ENCODE measurements around the gene DIP2C.
A peak's percentile ranks its signal among the peaks of the same experiment; 100 is the strongest.

Gene DIP2C

GRCh38 chr10:506451-507354, 182.8 kb downstream of the DIP2C start:
- Histone ChIP-seq H3K27me3 (replicated peaks; ENCODE audit: control insufficient read depth, insufficient read depth, low read length) (no peaks in the 10 kb centered on the region), H3K4me3 (ENCODE audit: low read length) (no peak overlapping the region)

DNA sequence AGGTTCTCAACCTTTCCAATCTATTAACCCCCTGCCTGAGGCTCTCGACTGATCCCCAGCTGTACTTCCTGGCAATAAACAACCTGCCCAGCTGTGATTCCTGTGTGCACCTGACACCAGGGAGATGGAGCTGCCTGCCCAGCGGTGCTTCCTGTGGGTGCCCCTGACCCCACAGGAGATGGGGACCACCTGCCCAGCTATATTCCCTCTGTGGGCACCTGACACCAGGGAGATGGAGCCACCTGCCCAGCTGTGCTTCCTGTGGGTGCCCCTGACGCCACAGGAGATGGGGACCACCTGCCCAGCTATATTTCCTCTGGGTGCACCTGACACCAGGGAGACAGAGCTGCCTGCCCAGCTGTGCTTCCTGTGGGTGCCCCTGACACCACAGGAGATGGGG, 184.0 kb downstream of the DIP2C start:
- H3K36me3 ChIP-seq (ENCODE audit: control insufficient read depth, insufficient read depth, low read length, severe bottlenecking) = no peaks in the 10 kb centered on the region
- no peak overlapping the region for H3K4me3 ChIP-seq (ENCODE audit: low read length)
- no peaks in the 10 kb centered on the region for H3K27me3 ChIP-seq (replicated peaks; ENCODE audit: control insufficient read depth, insufficient read depth, low read length)
- no peak overlapping the region for H3K9ac ChIP-seq (ENCODE audit: low read length)
- DNase-seq (ENCODE audit: low read depth) = no peak
- H3K4me1 ChIP-seq (ENCODE audit: control insufficient read depth, insufficient read depth, low read length) = peaks cover 12% of the 10 kb centered on the region
- no peaks in the 10 kb centered on the region for H3K9me3 ChIP-seq (ENCODE audit: control insufficient read depth, low read length)

More at GRCh38 chr10:506451-507354, 182.8 kb downstream of the DIP2C start:
- no peak for DNase-seq (ENCODE audit: low read depth)
- no peaks in the 10 kb centered on the region for H3K36me3 ChIP-seq (ENCODE audit: control insufficient read depth, insufficient read depth, low read length, severe bottlenecking)
- no peak overlapping the region for H3K9ac ChIP-seq (ENCODE audit: low read length)
- H3K4me1 ChIP-seq (ENCODE audit: control insufficient read depth, insufficient read depth, low read length) = peaks cover 14% of the 10 kb centered on the region
- no peaks in the 10 kb centered on the region for H3K9me3 ChIP-seq (ENCODE audit: control insufficient read depth, low read length)

GRCh38 chr10:504806-505205, 184.7 kb downstream of the DIP2C start:
- Histone ChIP-seq H3K36me3 (ENCODE audit: control insufficient read depth, insufficient read depth, low read length, severe bottlenecking) (no peaks in the 10 kb centered on the region), H3K4me3 (ENCODE audit: low read length) (no peak overlapping the region), H3K4me1 (ENCODE audit: control insufficient read depth, insufficient read depth, low read length) (peaks cover 13% of the 10 kb centered on the region), H3K9me3 (ENCODE audit: control insufficient read depth, low read length) (no peaks in the 10 kb centered on the region), H3K27me3 (replicated peaks; ENCODE audit: control insufficient read depth, insufficient read depth, low read length) (no peaks in the 10 kb centered on the region), H3K9ac (ENCODE audit: low read length) (no peak overlapping the region)
- no peak for DNase-seq (ENCODE audit: low read depth)

GRCh38 chr10:504121-504611, 185.3 kb downstream of the DIP2C start:
- no peaks in the 10 kb centered on the region for H3K27me3 ChIP-seq (replicated peaks; ENCODE audit: control insufficient read depth, insufficient read depth, low read length)
- no peak for DNase-seq (ENCODE audit: low read depth)
- no peaks in the 10 kb centered on the region for H3K9me3 ChIP-seq (ENCODE audit: control insufficient read depth, low read length)
- no peak overlapping the region for H3K9ac ChIP-seq (ENCODE audit: low read length)
- H3K36me3 ChIP-seq (ENCODE audit: control insufficient read depth, insufficient read depth, low read length, severe bottlenecking) = no peaks in the 10 kb centered on the region
- no peak overlapping the region for H3K4me3 ChIP-seq (ENCODE audit: low read length)
- H3K4me1 ChIP-seq (ENCODE audit: control insufficient read depth, insufficient read depth, low read length) = peaks cover 13% of the 10 kb centered on the region

- Histone ChIP-seq H3K36me3 (ENCODE audit: control insufficient read depth, insufficient read depth, low read length, severe bottlenecking) (peaks cover 3% of the 10 kb centered on the region), H3K9ac (ENCODE audit: low read length) (no peak overlapping the region), H3K4me1 (ENCODE audit: control insufficient read depth, insufficient read depth, low read length) (peaks cover 13% of the 10 kb centered on the region), H3K27me3 (replicated peaks; ENCODE audit: control insufficient read depth, insufficient read depth, low read length) (no peaks in the 10 kb centered on the region), H3K4me3 (ENCODE audit: low read length) (no peak overlapping the region), H3K9me3 (ENCODE audit: control insufficient read depth, low read length) (no peaks in the 10 kb centered on the region)
- DNase-seq (ENCODE audit: low read depth) = no peak
These were observed 187.9 kb downstream of the DIP2C start for GRCh38 chr10:501596-501995.

GRCh38 chr10:500876-501275, 188.6 kb downstream of the DIP2C start:
- peaks cover 13% of the 10 kb centered on the region for H3K4me1 ChIP-seq (ENCODE audit: control insufficient read depth, insufficient read depth, low read length)
- no peak overlapping the region for H3K4me3 ChIP-seq (ENCODE audit: low read length)
- peak; percentile 17 for DNase-seq (ENCODE audit: low read depth)
- H3K9me3 ChIP-seq (ENCODE audit: control insufficient read depth, low read length) = no peaks in the 10 kb centered on the region
- H3K36me3 ChIP-seq (ENCODE audit: control insufficient read depth, insufficient read depth, low read length, severe bottlenecking) = peaks cover 3% of the 10 kb centered on the region
- no peak overlapping the region for H3K9ac ChIP-seq (ENCODE audit: low read length)
- no peaks in the 10 kb centered on the region for H3K27me3 ChIP-seq (replicated peaks; ENCODE audit: control insufficient read depth, insufficient read depth, low read length)

DNA sequence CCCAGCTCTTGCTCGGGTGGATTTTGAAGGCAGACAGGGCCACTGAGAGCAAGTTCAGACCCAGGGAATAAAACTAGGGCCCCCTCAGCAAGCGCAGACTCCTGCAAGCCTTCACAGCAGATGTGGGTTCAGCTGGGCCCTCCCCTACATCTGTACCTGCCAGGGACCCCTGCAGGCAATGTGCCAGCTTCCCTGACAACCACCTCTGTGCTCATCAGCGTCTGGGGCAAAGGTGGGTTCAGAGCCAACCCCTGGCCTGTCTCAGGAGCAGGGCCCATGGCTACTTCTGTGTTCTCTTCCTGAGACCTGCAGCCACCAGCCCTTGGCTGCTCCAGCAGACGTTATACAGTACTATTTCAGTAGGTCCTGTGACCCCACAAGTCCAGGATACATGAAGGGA, 189.5 kb downstream of the DIP2C start:
- DNase-seq (ENCODE audit: low read depth) = no peak
- H3K36me3 ChIP-seq (ENCODE audit: control insufficient read depth, insufficient read depth, low read length, severe bottlenecking) = peaks cover 3% of the 10 kb centered on the region
- H3K9ac ChIP-seq (ENCODE audit: low read length) = no peak overlapping the region
- H3K4me3 ChIP-seq (ENCODE audit: low read length) = no peak overlapping the region
- H3K9me3 ChIP-seq (ENCODE audit: control insufficient read depth, low read length) = no peaks in the 10 kb centered on the region
- H3K4me1 ChIP-seq (ENCODE audit: control insufficient read depth, insufficient read depth, low read length) = peaks cover 13% of the 10 kb centered on the region
- no peaks in the 10 kb centered on the region for H3K27me3 ChIP-seq (replicated peaks; ENCODE audit: control insufficient read depth, insufficient read depth, low read length)

- H3K9ac ChIP-seq (ENCODE audit: low read length) = no peak overlapping the region
- H3K4me1 ChIP-seq (ENCODE audit: control insufficient read depth, insufficient read depth, low read length) = peaks cover 13% of the 10 kb centered on the region
- no peak overlapping the region for H3K4me3 ChIP-seq (ENCODE audit: low read length)
- peaks cover 3% of the 10 kb centered on the region for H3K36me3 ChIP-seq (ENCODE audit: control insufficient read depth, insufficient read depth, low read length, severe bottlenecking)
- no peaks in the 10 kb centered on the region for H3K27me3 ChIP-seq (replicated peaks; ENCODE audit: control insufficient read depth, insufficient read depth, low read length)
- DNase-seq (ENCODE audit: low read depth) = no peak
- H3K9me3 ChIP-seq (ENCODE audit: control insufficient read depth, low read length) = no peaks in the 10 kb centered on the region
These were observed 190.6 kb downstream of the DIP2C start for GRCh38 chr10:498760-499435.

DNA sequence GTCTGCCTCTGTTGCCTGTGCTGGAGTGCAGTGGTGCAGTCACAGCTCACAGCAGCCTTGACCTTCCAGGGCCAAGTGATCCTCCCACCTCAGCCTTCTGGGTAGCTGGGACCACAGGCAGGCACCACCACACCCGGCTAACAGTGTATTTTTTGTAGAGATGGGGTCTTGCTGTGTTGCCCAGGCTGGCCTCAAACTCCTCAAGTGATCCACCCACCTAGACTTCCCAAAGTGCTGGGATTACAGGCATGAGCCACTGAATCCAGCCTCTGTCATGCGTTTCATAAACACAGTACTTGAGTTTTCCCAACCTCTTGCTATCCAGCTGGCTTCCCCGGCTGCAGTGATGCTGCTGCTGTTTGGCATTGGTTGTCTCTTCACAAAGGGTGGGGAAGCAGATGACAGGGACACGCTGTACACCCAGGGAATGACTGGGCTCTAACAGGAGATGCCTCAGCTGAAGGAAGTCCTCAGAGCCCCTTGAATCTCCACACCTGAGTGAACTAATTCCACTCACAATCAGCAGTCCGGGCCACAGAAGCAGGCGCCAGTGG, 191.5 kb downstream of the DIP2C start:
- no peaks in the 10 kb centered on the region for H3K9me3 ChIP-seq (ENCODE audit: control insufficient read depth, low read length)

GRCh38 chr10:497289-497688, 192.2 kb downstream of the DIP2C start:
- peaks cover 3% of the 10 kb centered on the region for H3K36me3 ChIP-seq (ENCODE audit: control insufficient read depth, insufficient read depth, low read length, severe bottlenecking)
- H3K4me3 ChIP-seq (ENCODE audit: low read length) = no peak overlapping the region

More for the DNA sequence above, 191.5 kb downstream of the DIP2C start:
- no peak overlapping the region for H3K4me3 ChIP-seq (ENCODE audit: low read length)
- peaks cover 3% of the 10 kb centered on the region for H3K36me3 ChIP-seq (ENCODE audit: control insufficient read depth, insufficient read depth, low read length, severe bottlenecking)
- H3K4me1 ChIP-seq (ENCODE audit: control insufficient read depth, insufficient read depth, low read length) = peaks cover 13% of the 10 kb centered on the region
- no peaks in the 10 kb centered on the region for H3K27me3 ChIP-seq (replicated peaks; ENCODE audit: control insufficient read depth, insufficient read depth, low read length)
- no peak for DNase-seq (ENCODE audit: low read depth)
- H3K9ac ChIP-seq (ENCODE audit: low read length) = no peak overlapping the region

DNA sequence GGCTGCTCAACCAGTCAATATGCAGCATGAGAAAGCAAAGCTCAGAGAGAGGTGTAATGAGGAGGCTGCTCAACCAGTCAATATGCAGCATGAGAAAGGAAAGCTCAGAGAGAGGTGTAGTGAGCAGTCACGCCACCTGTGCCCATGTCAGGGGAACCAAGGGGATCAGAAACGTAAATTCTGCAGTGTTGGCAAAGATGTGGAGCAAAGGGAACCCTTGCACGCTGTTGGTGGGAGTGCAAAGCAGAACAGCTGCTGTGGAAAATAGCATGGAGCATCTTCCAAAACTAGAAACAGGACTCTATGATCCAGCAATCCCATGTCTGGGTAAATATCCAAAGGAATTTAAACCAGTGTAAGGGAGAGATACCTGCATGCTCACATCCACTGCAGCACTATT, 194.9 kb downstream of the DIP2C start:
- DNase-seq (ENCODE audit: low read depth) = no peak
- H3K27me3 ChIP-seq (replicated peaks; ENCODE audit: control insufficient read depth, insufficient read depth, low read length) = no peaks in the 10 kb centered on the region
- no peak overlapping the region for H3K9ac ChIP-seq (ENCODE audit: low read length)
- H3K4me3 ChIP-seq (ENCODE audit: low read length) = no peak overlapping the region
- peaks cover 29% of the 10 kb centered on the region for H3K4me1 ChIP-seq (ENCODE audit: control insufficient read depth, insufficient read depth, low read length)
- H3K9me3 ChIP-seq (ENCODE audit: control insufficient read depth, low read length) = no peaks in the 10 kb centered on the region
- peaks cover 3% of the 10 kb centered on the region for H3K36me3 ChIP-seq (ENCODE audit: control insufficient read depth, insufficient read depth, low read length, severe bottlenecking)

More at GRCh38 chr10:497289-497688, 192.2 kb downstream of the DIP2C start:
- Histone ChIP-seq H3K9ac (ENCODE audit: low read length) (no peak overlapping the region), H3K9me3 (ENCODE audit: control insufficient read depth, low read length) (no peaks in the 10 kb centered on the region), H3K4me1 (ENCODE audit: control insufficient read depth, insufficient read depth, low read length) (peaks cover 20% of the 10 kb centered on the region), H3K27me3 (replicated peaks; ENCODE audit: control insufficient read depth, insufficient read depth, low read length) (no peaks in the 10 kb centered on the region)
- no peak for DNase-seq (ENCODE audit: low read depth)

All from adipocyte (in vitro differentiated cells).